Measurements from ENCODE around the gene PLEKHM3. TPM values are rescaled to one million over a fixed set of nuclear protein-coding genes. Genes with fewer than 3 reads are reported as not detected.
"Not testable (repeated sequence)": the region's sequence is repeated elsewhere in the genome, so short reads cannot be mapped to it uniquely, and the experiment has no call there.

Gene PLEKHM3
- total and polyA plus RNA-seq, 2 donors (not counting 1 experiment from before 2014, with no cell fraction given): 5.3 to 20.1 TPM

GRCh38 chr2:207812058-207812725, 213.1 kb downstream of the PLEKHM3 start:
- Histone ChIP-seq H3K9me3 (ENCODE audit: control insufficient read depth, insufficient read depth, low read depth, low read length) (no peaks in the 10 kb centered on the region), H3K4me3 (replicated peaks in 1 of 4; ENCODE audit: control extremely low read depth in 1 of 4, insufficient read depth in 1 of 4, low read depth in 3 of 4, low read length in 4 of 4) (no peak overlapping the region), H2AFZ (ENCODE audit: low read length) (no peak overlapping the region), H3K36me3 (ENCODE audit: control insufficient read depth, insufficient read depth, low read length) (no peaks in the 10 kb centered on the region), H3K9ac (ENCODE audit: insufficient read depth, low read length) (no peak overlapping the region), H3K27ac (ENCODE audit: insufficient read depth, low read length) (no peak overlapping the region), H3K4me2 (ENCODE audit: extremely low read depth, insufficient read depth, low read length) (no peak overlapping the region), H3K79me2 (ENCODE audit: control insufficient read depth, insufficient read depth, low read length) (no peaks in the 10 kb centered on the region), H3K27me3 (ENCODE audit: control insufficient read depth, insufficient read depth, low read length) (no peaks in the 10 kb centered on the region), H4K20me1 (ENCODE audit: control insufficient read depth, extremely low read depth, insufficient read depth, low read length) (no peaks in the 10 kb centered on the region), H3K4me1 (ENCODE audit: control insufficient read depth, extremely low read depth, insufficient read depth, low read length) (no peaks in the 10 kb centered on the region)
- no peak for DNase-seq (ENCODE audit: low read depth in 2 of 2)
- TF ChIP-seq EZH2 (IDR thresholded peaks at IDR 0.05; ENCODE audit: low read length, missing control alignments) (no peak), CTCF (conservative IDR thresholded peaks at IDR 0.05 in 1 of 2, IDR thresholded peaks at IDR 0.05 in 1 of 2; ENCODE audit: low read depth in 1 of 2, low read length in 2 of 2) (no peak)

GRCh38 chr2:207811658-207812057, 213.7 kb downstream of the PLEKHM3 start:
- not testable (repeated sequence) for H3K36me3 ChIP-seq (ENCODE audit: control insufficient read depth, insufficient read depth, low read length); H4K20me1 ChIP-seq (ENCODE audit: control insufficient read depth, extremely low read depth, insufficient read depth, low read length); H3K9ac ChIP-seq (ENCODE audit: insufficient read depth, low read length); H3K27me3 ChIP-seq (ENCODE audit: control insufficient read depth, insufficient read depth, low read length); H3K4me3 ChIP-seq (replicated peaks in 1 of 4; ENCODE audit: control extremely low read depth in 1 of 4, insufficient read depth in 1 of 4, low read depth in 3 of 4, low read length in 4 of 4); H3K4me1 ChIP-seq (ENCODE audit: control insufficient read depth, extremely low read depth, insufficient read depth, low read length); DNase-seq (ENCODE audit: low read depth in 2 of 2); H3K4me2 ChIP-seq (ENCODE audit: extremely low read depth, insufficient read depth, low read length); H2AFZ ChIP-seq (ENCODE audit: low read length); H3K79me2 ChIP-seq (ENCODE audit: control insufficient read depth, insufficient read depth, low read length); H3K9me3 ChIP-seq (ENCODE audit: control insufficient read depth, insufficient read depth, low read depth, low read length); H3K27ac ChIP-seq (ENCODE audit: insufficient read depth, low read length)

- H4K20me1 ChIP-seq (ENCODE audit: control insufficient read depth, extremely low read depth, insufficient read depth, low read length): no peaks in the 10 kb centered on the region
- H3K4me1 ChIP-seq (ENCODE audit: control insufficient read depth, extremely low read depth, insufficient read depth, low read length): no peaks in the 10 kb centered on the region
- TF ChIP-seq CTCF (conservative IDR thresholded peaks at IDR 0.05 in 1 of 2, IDR thresholded peaks at IDR 0.05 in 1 of 2; ENCODE audit: low read depth in 1 of 2, low read length in 2 of 2): no peak
- TF ChIP-seq EZH2 (IDR thresholded peaks at IDR 0.05; ENCODE audit: low read length, missing control alignments): no peak
- no peak overlapping the region for H2AFZ ChIP-seq (ENCODE audit: low read length)
- no peaks in the 10 kb centered on the region for H3K79me2 ChIP-seq (ENCODE audit: control insufficient read depth, insufficient read depth, low read length)
- no peak for DNase-seq (ENCODE audit: low read depth in 2 of 2)
- no peak overlapping the region for H3K9ac ChIP-seq (ENCODE audit: insufficient read depth, low read length)
- no peak overlapping the region for H3K4me2 ChIP-seq (ENCODE audit: extremely low read depth, insufficient read depth, low read length)
- H3K36me3 ChIP-seq (ENCODE audit: control insufficient read depth, insufficient read depth, low read length): no peaks in the 10 kb centered on the region
- no peaks in the 10 kb centered on the region for H3K9me3 ChIP-seq (ENCODE audit: control insufficient read depth, insufficient read depth, low read depth, low read length)
- H3K27me3 ChIP-seq (ENCODE audit: control insufficient read depth, insufficient read depth, low read length): no peaks in the 10 kb centered on the region
- H3K27ac ChIP-seq (ENCODE audit: insufficient read depth, low read length): no peak overlapping the region
- H3K4me3 ChIP-seq (replicated peaks in 1 of 4; ENCODE audit: control extremely low read depth in 1 of 4, insufficient read depth in 1 of 4, low read depth in 3 of 4, low read length in 4 of 4): no peak overlapping the region
Observed at GRCh38 chr2:207810200-207810788, 215.0 kb downstream of the PLEKHM3 start.

All from fibroblast of lung (primary cell).